GM23338 (cell line): ENCODE results near the gene RPS6KA3. TPM values are rescaled to one million over a fixed set of nuclear protein-coding genes. Genes with fewer than 3 reads are reported as not detected.

Source experiments
- ATAC-seq: fragments of 200-7000 bp; cut with Tn5 transposase; 3 replicates; pipeline ENCODE4 v1.9.1; 2020
- DNase-seq: peaks from one replicate; pipeline ENCODE4 v3.0.0-alpha.2; 2015; ENCODE audit warnings: low spot score
- H2AFZ ChIP-seq: fragments of 200-600 bp; sonication (generic); 2 replicates; pipeline ENCODE4 v1.8.0; 2016; ENCODE audit warnings: antibody characterized with exemption, mild to moderate bottlenecking, moderate library complexity
- H3F3A ChIP-seq: fragments of 200-600 bp; sonication (generic); replicated peaks from 2 replicates; pipeline ENCODE4 v1.8.0; 2017; ENCODE audit warnings: antibody characterized with exemption, mixed run types, low read depth
- H3K27ac ChIP-seq: fragments of 200-600 bp; sonication (generic); 2 replicates; pipeline ENCODE4 v1.6.1; 2016; ENCODE audit warnings: low read depth
- H3K27me3 ChIP-seq: fragments of 200-600 bp; sonication (generic); 2 replicates; pipeline ENCODE4 v1.8.0; 2016; ENCODE audit warnings: mild to moderate bottlenecking, mixed run types, moderate library complexity; ENCODE audit not compliant: insufficient read depth
- H3K36me3 ChIP-seq: fragments of 200-600 bp; sonication (generic); 2 replicates; pipeline ENCODE4 v1.8.0; 2016; ENCODE audit warnings: mild to moderate bottlenecking; ENCODE audit not compliant: insufficient read depth
- H3K4me1 ChIP-seq: fragments of 200-600 bp; sonication (generic); 2 replicates; pipeline ENCODE4 v1.8.0; 2016; ENCODE audit warnings: mild to moderate bottlenecking, moderate library complexity; ENCODE audit not compliant: insufficient read depth
- H3K4me2 ChIP-seq: fragments of 200-600 bp; sonication (generic); 2 replicates; pipeline ENCODE4 v1.7.1; 2017; ENCODE audit warnings: mixed run types
- H3K4me3 ChIP-seq: fragments of 200-600 bp; sonication (generic); 2 replicates; pipeline ENCODE4 v1.6.1; 2016; ENCODE audit warnings: mixed run types
- H3K79me2 ChIP-seq: fragments of 200-600 bp; sonication (generic); replicated peaks from 2 replicates; pipeline ENCODE4 v1.8.0; 2017; ENCODE audit warnings: mild to moderate bottlenecking; ENCODE audit not compliant: insufficient read depth
- H3K9me2 ChIP-seq: fragments of 200-600 bp; sonication (generic); 2 replicates; pipeline ENCODE4 v1.8.0; 2017; ENCODE audit not compliant: insufficient read depth
- H4K20me1 ChIP-seq: fragments of 200-600 bp; sonication (generic); replicated peaks from 2 replicates; pipeline ENCODE4 v1.8.0; 2017; ENCODE audit warnings: mild to moderate bottlenecking; ENCODE audit not compliant: insufficient read depth
- H3K27ac Mint-ChIP-seq: 2 replicates; pipeline ENCODE4 v1.8.0; 2020; ENCODE audit warnings: inconsistent platforms, mild to moderate bottlenecking, moderate library complexity, mixed read lengths
- H3K27me3 Mint-ChIP-seq: 3 replicates; pipeline ENCODE4 v1.8.0; 2022; ENCODE audit warnings: low read depth, mild to moderate bottlenecking, moderate library complexity, mixed read lengths, inconsistent platforms; ENCODE audit not compliant: insufficient read depth, poor library complexity
- H3K36me3 Mint-ChIP-seq: 3 replicates; pipeline ENCODE4 v1.8.0; 2021; ENCODE audit warnings: low read depth, mild to moderate bottlenecking, inconsistent platforms, moderate library complexity, mixed read lengths
- H3K4me1 Mint-ChIP-seq: 3 replicates; pipeline ENCODE4 v1.8.0; 2020; ENCODE audit warnings: mild to moderate bottlenecking, inconsistent platforms, mixed read lengths
- H3K4me3 Mint-ChIP-seq: 3 replicates; pipeline ENCODE4 v1.8.0; 2021; ENCODE audit warnings: moderate library complexity, mild to moderate bottlenecking, inconsistent platforms, mixed read lengths
- H3K9me3 Mint-ChIP-seq: 3 replicates; pipeline ENCODE4 v1.8.0; 2020; ENCODE audit warnings: moderate library complexity, mild to moderate bottlenecking, inconsistent platforms, mixed read lengths
- CREB1 ChIP-seq: fragments of 250-450 bp; sonication (Bioruptor Pico); IDR thresholded peaks from 2 replicates; pipeline ENCODE4 v1.5.0; 2020; ENCODE audit warnings: low read depth, mild to moderate bottlenecking, moderate library complexity
- EZH2 ChIP-seq: fragments of 200-600 bp; sonication (generic); IDR thresholded peaks from one replicate; pipeline ENCODE4 v1.8.0; 2017; ENCODE audit warnings: antibody characterized with exemption, mild to moderate bottlenecking, low read depth; ENCODE audit not compliant: unreplicated experiment
- EZH2phosphoT487 ChIP-seq: fragments of 200-600 bp; sonication (generic); IDR thresholded peaks from one replicate; pipeline ENCODE4 v1.8.1; 2018; ENCODE audit warnings: antibody characterized with exemption; ENCODE audit not compliant: unreplicated experiment
- JUNB ChIP-seq: IDR thresholded peaks from one replicate; pipeline ENCODE4 v1.6.1; 2016; ENCODE audit warnings: antibody characterized with exemption; ENCODE audit not compliant: unreplicated experiment
- NANOG ChIP-seq: IDR thresholded peaks from 2 replicates; pipeline ENCODE4 v1.6.1; 2016; ENCODE audit warnings: antibody characterized with exemption, borderline replicate concordance
- POLR2AphosphoS5 ChIP-seq: IDR thresholded peaks from 2 replicates; pipeline ENCODE4 v1.6.1; 2016; ENCODE audit warnings: antibody characterized with exemption, low read depth
- STAT1 ChIP-seq: IDR thresholded peaks from one replicate; pipeline ENCODE4 v1.6.1; 2016; ENCODE audit warnings: antibody characterized with exemption; ENCODE audit not compliant: unreplicated experiment
- ZNF114 ChIP-seq: fragments of 250-450 bp; sonication (Bioruptor Pico); IDR thresholded peaks from 2 replicates; pipeline ENCODE4 v1.5.0; 2020; ENCODE audit warnings: mild to moderate bottlenecking, moderate library complexity
- ZNF331 ChIP-seq: fragments of 250-450 bp; sonication (Bioruptor Pico); IDR thresholded peaks from 2 replicates; pipeline ENCODE4 v1.5.0; 2020; ENCODE audit warnings: low read depth, mild to moderate bottlenecking, moderate library complexity
- polyA plus RNA-seq: library from polyadenylated mRNA; unstranded; fragments of >200 nt; fragmentation: Nextera tagmentation; extraction: Ambion mirVana; gene quantifications from 2 replicates; pipeline ENCODE4 v1.2.1, GENCODE V29; 2016
- total RNA-seq: library from RNA; depleted of rRNA; stranded (reverse); fragments of >200 nt; shearing (Covaris generic); gene quantifications from 2 replicates; pipeline ENCODE4 v1.2.3, GENCODE V29; 2014
- TF ChIP-seq, protein P1 (sequence below): IDR thresholded peaks from 2 replicates; pipeline ENCODE4 v1.6.1; 2016; ENCODE audit warnings: antibody characterized with exemption
- TF ChIP-seq, protein P2 (sequence below), 2 experiments: fragments of 200-600 bp in 1 of 2; sonication (generic) in 1 of 2; conservative IDR thresholded peaks; 2 replicates each; pipeline versions ENCODE4 v1.5.1 to v1.6.1; 2016 to 2017; ENCODE audit warnings: antibody characterized with exemption in 2 of 2, low read depth in 2 of 2, mild to moderate bottlenecking in 2 of 2, moderate library complexity in 1 of 2
- TF ChIP-seq, protein P3 (sequence below): fragments of 250-450 bp; sonication (Bioruptor Pico); IDR thresholded peaks from 2 replicates; pipeline ENCODE4 v1.5.0; 2020; ENCODE audit warnings: mild to moderate bottlenecking, moderate library complexity
- TF ChIP-seq, protein P4 (sequence below): IDR thresholded peaks from one replicate; pipeline ENCODE4 v1.6.1; 2018; ENCODE audit warnings: antibody characterized with exemption; ENCODE audit not compliant: unreplicated experiment

Gene RPS6KA3
- total and polyA plus RNA-seq, 2 experiments from 2014 or later, result 3.2 to 12.2 TPM

DNA sequence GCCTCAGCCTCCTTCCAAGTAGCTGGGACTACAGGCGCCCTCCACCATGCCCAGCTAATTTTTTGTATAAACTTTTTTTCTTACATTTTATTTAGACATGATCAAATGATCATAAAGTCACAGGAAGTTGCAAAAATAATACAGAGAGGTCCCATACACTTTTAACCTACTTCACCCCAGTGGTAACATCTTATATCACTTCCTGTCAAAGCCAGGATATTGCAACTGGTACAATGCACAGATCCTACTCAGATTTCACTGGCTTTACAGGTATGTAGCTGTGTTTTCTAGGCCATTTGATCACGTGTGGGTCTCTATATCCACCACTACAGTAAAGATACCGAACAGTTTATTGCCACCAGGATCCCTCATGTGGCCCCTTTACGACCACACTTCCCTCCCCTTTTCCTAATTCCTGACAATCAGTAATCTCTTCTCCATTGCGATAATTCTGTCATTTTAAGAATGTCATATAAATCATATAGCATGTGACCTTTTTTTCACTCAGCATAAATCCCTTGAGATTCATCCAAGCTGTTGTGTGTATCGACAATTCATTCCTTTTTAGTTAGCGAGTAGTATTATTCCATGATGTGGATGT lies 18.0 kb downstream of the RPS6KA3 start:
- Histone ChIP-seq H3K4me3 (no peak overlapping the region), H3K27me3 (no peaks in the 10 kb centered on the region), H4K20me1 (no peaks in the 10 kb centered on the region; the same call in 1 of the 2 replicates), H3K9me2 (no peaks in the 10 kb centered on the region), H3K4me1 (no peaks in the 10 kb centered on the region), H3K27ac (no peak overlapping the region), H3K79me2 (no peaks in the 10 kb centered on the region; the same call in 1 of the 2 replicates), H3K36me3 (no peaks in the 10 kb centered on the region), H3K4me2 (no peak overlapping the region), H2AFZ (no peak overlapping the region), H3F3A (no peaks in the 10 kb centered on the region)
- Mint-ChIP-seq H3K36me3 (no peaks in the 10 kb centered on the region), H3K4me3 (no peak overlapping the region), H3K9me3 (peaks cover 2% of the 10 kb centered on the region; the same call in 1 of the 3 replicates), H3K27me3 (no peaks in the 10 kb centered on the region), H3K4me1 (0 out of 3 replicates have a peak, but pooled peaks cover 2% of the 10 kb centered on the region), H3K27ac (no peak overlapping the region)
- DNase-seq (no peak), ATAC-seq (no peak)
- TF ChIP-seq ZNF331 (no peak), ZNF114 (CRISPR knock-in tag) (no peak), STAT1 (no peak), POLR2AphosphoS5 (no peak), EZH2phosphoT487 (no peak), NANOG (no peak), JUNB (no peak), CREB1 (no peak), EZH2 (no peak)
- TF ChIP-seq, protein P1, sequence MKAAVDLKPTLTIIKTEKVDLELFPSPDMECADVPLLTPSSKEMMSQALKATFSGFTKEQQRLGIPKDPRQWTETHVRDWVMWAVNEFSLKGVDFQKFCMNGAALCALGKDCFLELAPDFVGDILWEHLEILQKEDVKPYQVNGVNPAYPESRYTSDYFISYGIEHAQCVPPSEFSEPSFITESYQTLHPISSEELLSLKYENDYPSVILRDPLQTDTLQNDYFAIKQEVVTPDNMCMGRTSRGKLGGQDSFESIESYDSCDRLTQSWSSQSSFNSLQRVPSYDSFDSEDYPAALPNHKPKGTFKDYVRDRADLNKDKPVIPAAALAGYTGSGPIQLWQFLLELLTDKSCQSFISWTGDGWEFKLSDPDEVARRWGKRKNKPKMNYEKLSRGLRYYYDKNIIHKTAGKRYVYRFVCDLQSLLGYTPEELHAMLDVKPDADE, result no peak
- TF ChIP-seq, protein P2, sequence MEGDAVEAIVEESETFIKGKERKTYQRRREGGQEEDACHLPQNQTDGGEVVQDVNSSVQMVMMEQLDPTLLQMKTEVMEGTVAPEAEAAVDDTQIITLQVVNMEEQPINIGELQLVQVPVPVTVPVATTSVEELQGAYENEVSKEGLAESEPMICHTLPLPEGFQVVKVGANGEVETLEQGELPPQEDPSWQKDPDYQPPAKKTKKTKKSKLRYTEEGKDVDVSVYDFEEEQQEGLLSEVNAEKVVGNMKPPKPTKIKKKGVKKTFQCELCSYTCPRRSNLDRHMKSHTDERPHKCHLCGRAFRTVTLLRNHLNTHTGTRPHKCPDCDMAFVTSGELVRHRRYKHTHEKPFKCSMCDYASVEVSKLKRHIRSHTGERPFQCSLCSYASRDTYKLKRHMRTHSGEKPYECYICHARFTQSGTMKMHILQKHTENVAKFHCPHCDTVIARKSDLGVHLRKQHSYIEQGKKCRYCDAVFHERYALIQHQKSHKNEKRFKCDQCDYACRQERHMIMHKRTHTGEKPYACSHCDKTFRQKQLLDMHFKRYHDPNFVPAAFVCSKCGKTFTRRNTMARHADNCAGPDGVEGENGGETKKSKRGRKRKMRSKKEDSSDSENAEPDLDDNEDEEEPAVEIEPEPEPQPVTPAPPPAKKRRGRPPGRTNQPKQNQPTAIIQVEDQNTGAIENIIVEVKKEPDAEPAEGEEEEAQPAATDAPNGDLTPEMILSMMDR (conservative IDR thresholded peaks at IDR 0.05; ENCODE audit: low read depth in 2 of 2), result no peak
- TF ChIP-seq, protein P3, sequence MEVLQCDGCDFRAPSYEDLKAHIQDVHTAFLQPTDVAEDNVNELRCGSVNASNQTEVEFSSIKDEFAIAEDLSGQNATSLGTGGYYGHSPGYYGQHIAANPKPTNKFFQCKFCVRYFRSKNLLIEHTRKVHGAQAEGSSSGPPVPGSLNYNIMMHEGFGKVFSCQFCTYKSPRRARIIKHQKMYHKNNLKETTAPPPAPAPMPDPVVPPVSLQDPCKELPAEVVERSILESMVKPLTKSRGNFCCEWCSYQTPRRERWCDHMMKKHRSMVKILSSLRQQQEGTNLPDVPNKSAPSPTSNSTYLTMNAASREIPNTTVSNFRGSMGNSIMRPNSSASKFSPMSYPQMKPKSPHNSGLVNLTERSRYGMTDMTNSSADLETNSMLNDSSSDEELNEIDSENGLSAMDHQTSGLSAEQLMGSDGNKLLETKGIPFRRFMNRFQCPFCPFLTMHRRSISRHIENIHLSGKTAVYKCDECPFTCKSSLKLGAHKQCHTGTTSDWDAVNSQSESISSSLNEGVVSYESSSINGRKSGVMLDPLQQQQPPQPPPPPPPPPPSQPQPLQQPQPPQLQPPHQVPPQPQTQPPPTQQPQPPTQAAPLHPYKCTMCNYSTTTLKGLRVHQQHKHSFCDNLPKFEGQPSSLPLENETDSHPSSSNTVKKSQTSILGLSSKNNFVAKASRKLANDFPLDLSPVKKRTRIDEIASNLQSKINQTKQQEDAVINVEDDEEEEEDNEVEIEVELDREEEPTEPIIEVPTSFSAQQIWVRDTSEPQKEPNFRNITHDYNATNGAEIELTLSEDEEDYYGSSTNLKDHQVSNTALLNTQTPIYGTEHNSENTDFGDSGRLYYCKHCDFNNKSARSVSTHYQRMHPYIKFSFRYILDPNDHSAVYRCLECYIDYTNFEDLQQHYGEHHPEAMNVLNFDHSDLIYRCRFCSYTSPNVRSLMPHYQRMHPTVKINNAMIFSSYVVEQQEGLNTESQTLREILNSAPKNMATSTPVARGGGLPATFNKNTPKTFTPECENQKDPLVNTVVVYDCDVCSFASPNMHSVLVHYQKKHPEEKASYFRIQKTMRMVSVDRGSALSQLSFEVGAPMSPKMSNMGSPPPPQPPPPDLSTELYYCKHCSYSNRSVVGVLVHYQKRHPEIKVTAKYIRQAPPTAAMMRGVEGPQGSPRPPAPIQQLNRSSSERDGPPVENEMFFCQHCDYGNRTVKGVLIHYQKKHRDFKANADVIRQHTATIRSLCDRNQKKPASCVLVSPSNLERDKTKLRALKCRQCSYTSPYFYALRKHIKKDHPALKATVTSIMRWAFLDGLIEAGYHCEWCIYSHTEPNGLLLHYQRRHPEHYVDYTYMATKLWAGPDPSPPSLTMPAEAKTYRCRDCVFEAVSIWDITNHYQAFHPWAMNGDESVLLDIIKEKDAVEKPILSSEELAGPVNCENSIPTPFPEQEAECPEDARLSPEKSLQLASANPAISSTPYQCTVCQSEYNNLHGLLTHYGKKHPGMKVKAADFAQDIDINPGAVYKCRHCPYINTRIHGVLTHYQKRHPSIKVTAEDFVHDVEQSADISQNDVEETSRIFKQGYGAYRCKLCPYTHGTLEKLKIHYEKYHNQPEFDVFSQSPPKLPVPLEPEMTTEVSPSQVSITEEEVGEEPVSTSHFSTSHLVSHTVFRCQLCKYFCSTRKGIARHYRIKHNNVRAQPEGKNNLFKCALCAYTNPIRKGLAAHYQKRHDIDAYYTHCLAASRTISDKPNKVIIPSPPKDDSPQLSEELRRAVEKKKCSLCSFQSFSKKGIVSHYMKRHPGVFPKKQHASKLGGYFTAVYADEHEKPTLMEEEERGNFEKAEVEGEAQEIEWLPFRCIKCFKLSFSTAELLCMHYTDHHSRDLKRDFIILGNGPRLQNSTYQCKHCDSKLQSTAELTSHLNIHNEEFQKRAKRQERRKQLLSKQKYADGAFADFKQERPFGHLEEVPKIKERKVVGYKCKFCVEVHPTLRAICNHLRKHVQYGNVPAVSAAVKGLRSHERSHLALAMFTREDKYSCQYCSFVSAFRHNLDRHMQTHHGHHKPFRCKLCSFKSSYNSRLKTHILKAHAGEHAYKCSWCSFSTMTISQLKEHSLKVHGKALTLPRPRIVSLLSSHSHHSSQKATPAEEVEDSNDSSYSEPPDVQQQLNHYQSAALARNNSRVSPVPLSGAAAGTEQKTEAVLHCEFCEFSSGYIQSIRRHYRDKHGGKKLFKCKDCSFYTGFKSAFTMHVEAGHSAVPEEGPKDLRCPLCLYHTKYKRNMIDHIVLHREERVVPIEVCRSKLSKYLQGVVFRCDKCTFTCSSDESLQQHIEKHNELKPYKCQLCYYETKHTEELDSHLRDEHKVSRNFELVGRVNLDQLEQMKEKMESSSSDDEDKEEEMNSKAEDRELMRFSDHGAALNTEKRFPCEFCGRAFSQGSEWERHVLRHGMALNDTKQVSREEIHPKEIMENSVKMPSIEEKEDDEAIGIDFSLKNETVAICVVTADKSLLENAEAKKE, result no peak
- TF ChIP-seq, protein P4, sequence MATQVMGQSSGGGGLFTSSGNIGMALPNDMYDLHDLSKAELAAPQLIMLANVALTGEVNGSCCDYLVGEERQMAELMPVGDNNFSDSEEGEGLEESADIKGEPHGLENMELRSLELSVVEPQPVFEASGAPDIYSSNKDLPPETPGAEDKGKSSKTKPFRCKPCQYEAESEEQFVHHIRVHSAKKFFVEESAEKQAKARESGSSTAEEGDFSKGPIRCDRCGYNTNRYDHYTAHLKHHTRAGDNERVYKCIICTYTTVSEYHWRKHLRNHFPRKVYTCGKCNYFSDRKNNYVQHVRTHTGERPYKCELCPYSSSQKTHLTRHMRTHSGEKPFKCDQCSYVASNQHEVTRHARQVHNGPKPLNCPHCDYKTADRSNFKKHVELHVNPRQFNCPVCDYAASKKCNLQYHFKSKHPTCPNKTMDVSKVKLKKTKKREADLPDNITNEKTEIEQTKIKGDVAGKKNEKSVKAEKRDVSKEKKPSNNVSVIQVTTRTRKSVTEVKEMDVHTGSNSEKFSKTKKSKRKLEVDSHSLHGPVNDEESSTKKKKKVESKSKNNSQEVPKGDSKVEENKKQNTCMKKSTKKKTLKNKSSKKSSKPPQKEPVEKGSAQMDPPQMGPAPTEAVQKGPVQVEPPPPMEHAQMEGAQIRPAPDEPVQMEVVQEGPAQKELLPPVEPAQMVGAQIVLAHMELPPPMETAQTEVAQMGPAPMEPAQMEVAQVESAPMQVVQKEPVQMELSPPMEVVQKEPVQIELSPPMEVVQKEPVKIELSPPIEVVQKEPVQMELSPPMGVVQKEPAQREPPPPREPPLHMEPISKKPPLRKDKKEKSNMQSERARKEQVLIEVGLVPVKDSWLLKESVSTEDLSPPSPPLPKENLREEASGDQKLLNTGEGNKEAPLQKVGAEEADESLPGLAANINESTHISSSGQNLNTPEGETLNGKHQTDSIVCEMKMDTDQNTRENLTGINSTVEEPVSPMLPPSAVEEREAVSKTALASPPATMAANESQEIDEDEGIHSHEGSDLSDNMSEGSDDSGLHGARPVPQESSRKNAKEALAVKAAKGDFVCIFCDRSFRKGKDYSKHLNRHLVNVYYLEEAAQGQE, result no peak
